SK-N-SH treated with all-trans-retinoic acid at 6 μM for 48 hours (cell line): Measurements from ENCODE around the gene MAB21L4.

Experiments
- ATAC-seq: fragments of 200-7000 bp; cut with Tn5 transposase; 3 replicates; pipeline ENCODE4 v1.9.1; 2020; ENCODE audit warnings: mild to moderate bottlenecking, moderate library complexity
- ARNTL ChIP-seq: fragments of 450-650 bp; formaldehyde crosslinking; IDR thresholded peaks from 2 replicates; pipeline ENCODE4 v1.5.0; 2020; ENCODE audit warnings: low read depth, mild to moderate bottlenecking, moderate library complexity, borderline replicate concordance
- BACH2 ChIP-seq: fragments of 250-450 bp; sonication (Bioruptor Pico); IDR thresholded peaks from 2 replicates; pipeline ENCODE4 v1.9.0; 2021; ENCODE audit warnings: mild to moderate bottlenecking, borderline replicate concordance
- CREB5 ChIP-seq: fragments of 250-450 bp; sonication (Bioruptor Pico); IDR thresholded peaks from 2 replicates; pipeline ENCODE4 v1.5.1; 2020; ENCODE audit warnings: low read depth, mild to moderate bottlenecking, moderate library complexity
- CSDC2 ChIP-seq: fragments of 250-450 bp; sonication (Bioruptor Pico); IDR thresholded peaks from 2 replicates; pipeline ENCODE4 v1.5.0; 2020; ENCODE audit warnings: mild to moderate bottlenecking, moderate library complexity
- CSRNP3 ChIP-seq: fragments of 250-450 bp; sonication (Bioruptor Pico); IDR thresholded peaks from 2 replicates; pipeline ENCODE4 v1.5.1; 2021; ENCODE audit warnings: mild to moderate bottlenecking, moderate library complexity
- GLIS3 ChIP-seq: fragments of 250-450 bp; sonication (Bioruptor Pico); IDR thresholded peaks from 2 replicates; pipeline ENCODE4 v1.5.0; 2020; ENCODE audit warnings: mild to moderate bottlenecking, moderate library complexity
- ISL1 ChIP-seq: fragments of 250-450 bp; sonication (Bioruptor Pico); IDR thresholded peaks from 2 replicates; pipeline ENCODE4 v2.1.2; 2022; ENCODE audit warnings: mild to moderate bottlenecking, moderate library complexity
- OSR1 ChIP-seq: fragments of 250-450 bp; sonication (Bioruptor Pico); IDR thresholded peaks from 2 replicates; pipeline ENCODE4 v1.8.0; 2022; ENCODE audit warnings: moderate library complexity, mild to moderate bottlenecking, inconsistent platforms
- PATZ1 ChIP-seq: fragments of 250-450 bp; sonication (Bioruptor Pico); IDR thresholded peaks from 2 replicates; pipeline ENCODE4 v1.8.0; 2020; ENCODE audit warnings: mild to moderate bottlenecking, moderate library complexity, borderline replicate concordance
- POU6F1 ChIP-seq: fragments of 250-450 bp; sonication (Bioruptor Pico); IDR thresholded peaks from 2 replicates; pipeline ENCODE4 v1.8.0; 2021; ENCODE audit warnings: low read depth, mild to moderate bottlenecking, moderate library complexity, borderline replicate concordance
- PPARA ChIP-seq: fragments of 250-450 bp; sonication (Bioruptor Pico); IDR thresholded peaks from 2 replicates; pipeline ENCODE4 v1.5.0; 2020; ENCODE audit warnings: mild to moderate bottlenecking, borderline replicate concordance
- RARB ChIP-seq: fragments of 250-450 bp; sonication (Bioruptor Pico); IDR thresholded peaks from 2 replicates; pipeline ENCODE4 v1.8.0; 2021; ENCODE audit warnings: mild to moderate bottlenecking, moderate library complexity
- SNAI2 ChIP-seq: fragments of 250-450 bp; sonication (Bioruptor Pico); IDR thresholded peaks from 2 replicates; pipeline ENCODE4 v1.5.0; 2020; ENCODE audit warnings: mild to moderate bottlenecking, moderate library complexity
- TCF4 ChIP-seq: fragments of 250-450 bp; sonication (Bioruptor Pico); IDR thresholded peaks from 2 replicates; pipeline ENCODE4 v1.8.0; 2021; ENCODE audit warnings: mild to moderate bottlenecking, moderate library complexity, borderline replicate concordance
- TSHZ2 ChIP-seq: fragments of 250-450 bp; sonication (Bioruptor Pico); IDR thresholded peaks from 2 replicates; pipeline ENCODE4 v1.5.0; 2020; ENCODE audit warnings: mild to moderate bottlenecking, moderate library complexity
- ZFP3 ChIP-seq: fragments of 250-450 bp; sonication (Bioruptor Pico); IDR thresholded peaks from 2 replicates; pipeline ENCODE4 v1.5.0; 2020; ENCODE audit warnings: mild to moderate bottlenecking, moderate library complexity
- ZFP30 ChIP-seq: fragments of 450-650 bp; formaldehyde crosslinking; IDR thresholded peaks from 2 replicates; pipeline ENCODE4 v1.5.0; 2022; ENCODE audit warnings: mild to moderate bottlenecking, moderate library complexity
- ZNF565 ChIP-seq: fragments of 450-650 bp; formaldehyde crosslinking; conservative IDR thresholded peaks from 2 replicates; pipeline ENCODE4 v1.5.0; 2020; ENCODE audit warnings: low read depth, mild to moderate bottlenecking, moderate library complexity
- ZNF70 ChIP-seq: fragments of 450-650 bp; formaldehyde crosslinking; IDR thresholded peaks from 2 replicates; pipeline ENCODE4 v1.5.0; 2020; ENCODE audit warnings: mild to moderate bottlenecking, moderate library complexity
- ZNF8 ChIP-seq: fragments of 450-650 bp; formaldehyde crosslinking; IDR thresholded peaks from 2 replicates; pipeline ENCODE4 v1.5.0; 2020; ENCODE audit warnings: mild to moderate bottlenecking, moderate library complexity

Gene MAB21L4

GRCh38 chr2:240922245-240922981, 26.5 kb upstream of the MAB21L4 start:
- TF ChIP-seq PATZ1 (CRISPR knock-in tag), result no peak
- no peak for TF ChIP-seq POU6F1 (CRISPR knock-in tag)
- TF ChIP-seq ZFP30, result no peak
- no peak for TF ChIP-seq BACH2 (CRISPR knock-in tag)
- TF ChIP-seq ZNF8 (CRISPR knock-in tag), result no peak
- no peak for TF ChIP-seq CSRNP3 (CRISPR knock-in tag)
- TF ChIP-seq ARNTL (CRISPR knock-in tag), result no peak
- no peak for TF ChIP-seq CSDC2 (CRISPR knock-in tag)
- TF ChIP-seq ISL1 (CRISPR knock-in tag), result no peak
- TF ChIP-seq TCF4 (CRISPR knock-in tag), result no peak
- no peak for TF ChIP-seq PPARA (CRISPR knock-in tag)
- TF ChIP-seq TSHZ2 (CRISPR knock-in tag), result no peak
- no peak for TF ChIP-seq OSR1 (CRISPR knock-in tag)
- ATAC-seq, result no peak

- TF ChIP-seq GLIS3 (CRISPR knock-in tag) (no peak), POU6F1 (CRISPR knock-in tag) (no peak), ZNF70 (CRISPR knock-in tag) (no peak), ZNF565 (CRISPR knock-in tag) (no peak), TCF4 (CRISPR knock-in tag) (no peak), PPARA (CRISPR knock-in tag) (no peak), CREB5 (no peak), RARB (CRISPR knock-in tag) (no peak), ZFP3 (CRISPR knock-in tag) (no peak), ZNF8 (CRISPR knock-in tag) (no peak), SNAI2 (CRISPR knock-in tag) (no peak), OSR1 (CRISPR knock-in tag) (no peak), ISL1 (CRISPR knock-in tag) (no peak), ZFP30 (no peak), TSHZ2 (CRISPR knock-in tag) (no peak)
- no peak; the same call in 2 of the 3 replicates for ATAC-seq
Measured at GRCh38 chr2:240921995-240922244, 26.0 kb upstream of the MAB21L4 start.
